ENCODE data around the gene IQCF5.

DNA sequence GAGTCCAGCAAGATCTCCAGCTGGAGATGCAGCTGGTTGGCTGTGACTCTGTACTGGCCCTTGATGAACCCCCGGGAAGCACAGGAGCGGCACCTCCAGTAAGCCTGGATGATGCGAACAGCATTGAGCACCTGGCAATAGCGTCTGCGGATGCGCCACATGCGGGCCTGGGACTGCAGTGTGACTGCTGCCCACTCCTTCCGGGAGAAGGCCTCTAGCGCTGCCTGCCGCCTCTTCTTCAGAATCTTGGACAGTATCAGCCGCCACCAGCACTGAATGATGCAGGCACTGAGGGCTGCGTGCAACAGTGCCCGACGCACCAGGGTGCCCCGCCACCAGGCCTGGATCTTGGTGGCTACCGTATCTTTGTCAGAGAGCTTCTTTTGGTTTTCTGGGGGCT is 19.5 kb upstream of the IQCF5 start:
- TF ChIP-seq, protein P1, sequence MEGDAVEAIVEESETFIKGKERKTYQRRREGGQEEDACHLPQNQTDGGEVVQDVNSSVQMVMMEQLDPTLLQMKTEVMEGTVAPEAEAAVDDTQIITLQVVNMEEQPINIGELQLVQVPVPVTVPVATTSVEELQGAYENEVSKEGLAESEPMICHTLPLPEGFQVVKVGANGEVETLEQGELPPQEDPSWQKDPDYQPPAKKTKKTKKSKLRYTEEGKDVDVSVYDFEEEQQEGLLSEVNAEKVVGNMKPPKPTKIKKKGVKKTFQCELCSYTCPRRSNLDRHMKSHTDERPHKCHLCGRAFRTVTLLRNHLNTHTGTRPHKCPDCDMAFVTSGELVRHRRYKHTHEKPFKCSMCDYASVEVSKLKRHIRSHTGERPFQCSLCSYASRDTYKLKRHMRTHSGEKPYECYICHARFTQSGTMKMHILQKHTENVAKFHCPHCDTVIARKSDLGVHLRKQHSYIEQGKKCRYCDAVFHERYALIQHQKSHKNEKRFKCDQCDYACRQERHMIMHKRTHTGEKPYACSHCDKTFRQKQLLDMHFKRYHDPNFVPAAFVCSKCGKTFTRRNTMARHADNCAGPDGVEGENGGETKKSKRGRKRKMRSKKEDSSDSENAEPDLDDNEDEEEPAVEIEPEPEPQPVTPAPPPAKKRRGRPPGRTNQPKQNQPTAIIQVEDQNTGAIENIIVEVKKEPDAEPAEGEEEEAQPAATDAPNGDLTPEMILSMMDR (IDR thresholded peaks at IDR 0.05; ENCODE audit: insufficient read depth, low read depth, low read length), result no peak
- no peak for TF ChIP-seq EZH2 (IDR thresholded peaks at IDR 0.05; ENCODE audit: insufficient read depth, low read length)
